GM10248 (cell line): ENCODE measurements around the gene UBE2D2.

Experiments
- CTCF ChIA-PET: fragments of 300-600 bp; sonication (Branson Sonifier 250); formaldehyde crosslinking; extraction: SDS; loops from one replicate; lab custom pipeline; 2021; ENCODE audit warnings: antibody characterized with exemption; lab: Yijun Ruan, JAX
- POLR2A ChIA-PET: fragments of 350-650 bp; sonication (Branson Sonifier 250); formaldehyde crosslinking; extraction: SDS; loops from one replicate; lab custom pipeline; 2020; ENCODE audit warnings: antibody characterized with exemption; lab: Yijun Ruan, JAX
- DNase-seq: peaks from one replicate; pipeline ENCODE4 v3.0.0; 2012; ENCODE audit errors: extremely low spot score
- CTCF ChIP-seq: IDR thresholded peaks from 2 replicates; pipeline ENCODE4 v1.5.1; 2012; ENCODE audit warnings: mild to moderate bottlenecking, low read depth; ENCODE audit errors: extremely low read depth, missing control alignments, control extremely low read depth

The UBE2D2 gene

GRCh38 chr5:139565411-139566305 lies 4.5 kb downstream of the UBE2D2 start:
- DNase-seq: peak; percentile 70
- ChIA-PET CTCF (interaction anchor here (1.1 to 8.1 kb wide), 11 partner anchors 9 to 403 kb away, joined by 3 to 63 read pairs (median 5); no protein-coding TSS in a partner anchor), POLR2A (interaction anchor here (1.0 kb wide), 1 partner anchor 9 kb away, joined by 3 read pairs; no protein-coding TSS in a partner anchor)
- TF ChIP-seq CTCF: no peak

- no peak for DNase-seq
- ChIA-PET CTCF (interaction anchor here (1.1 to 8.1 kb wide), 8 partner anchors 8 to 402 kb away, joined by 3 to 63 read pairs (median 5); no protein-coding TSS in a partner anchor), POLR2A (interaction anchor here (1.3 kb wide), 1 partner anchor 9 kb away, joined by 3 read pairs; no protein-coding TSS in a partner anchor)
Measured at GRCh38 chr5:139566611-139567010, 5.5 kb downstream of the UBE2D2 start.

GRCh38 chr5:139569270-139569955 lies 8.3 kb downstream of the UBE2D2 start:
- DNase-seq: no peak
- TF ChIP-seq CTCF: no peak
- ChIA-PET CTCF (interaction anchor here (0.8 to 3.1 kb wide), 7 partner anchors 8 to 147 kb away, joined by 3 to 9 read pairs (median 3); partner anchors contain the start of gene UBE2D2), POLR2A (no interaction called here)

More at GRCh38 chr5:139566611-139567010, 5.5 kb downstream of the UBE2D2 start:
- TF ChIP-seq CTCF: no peak

DNA sequence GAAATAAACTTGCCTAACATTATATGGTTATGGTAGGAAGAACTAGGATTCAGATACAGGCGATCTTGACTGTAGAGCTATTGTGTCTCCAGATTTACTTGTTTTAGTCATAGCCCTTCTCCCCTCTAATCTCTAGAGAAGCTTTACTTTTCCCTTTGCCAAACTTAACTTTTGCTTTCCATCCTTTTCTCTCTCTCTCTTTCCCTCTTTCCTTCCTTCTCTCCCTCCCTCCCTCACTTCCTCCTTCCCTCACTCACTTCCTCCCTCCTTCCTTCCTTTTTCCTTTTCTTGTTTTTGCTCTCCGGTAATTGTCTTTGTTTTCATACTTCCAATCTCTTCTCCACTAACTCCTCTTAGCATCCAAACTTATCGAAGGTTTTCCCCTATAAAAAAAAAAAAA lies 10.4 kb downstream of the UBE2D2 start:
- CTCF ChIA-PET: interaction anchor here (0.9 to 1.3 kb wide), 4 partner anchors 12 to 46 kb away, joined by 3 to 6 read pairs (median 4); no protein-coding TSS in a partner anchor
- POLR2A ChIA-PET: interaction anchor here (0.9 kb wide), 1 partner anchor 10 kb away, joined by 3 read pairs; the partner anchor contains the start of gene UBE2D2
- no peak for TF ChIP-seq CTCF
- DNase-seq: no peak

- CTCF ChIA-PET: interaction anchor here (0.9 to 1.3 kb wide), 4 partner anchors 12 to 47 kb away, joined by 3 to 6 read pairs (median 4); no protein-coding TSS in a partner anchor
- TF ChIP-seq CTCF: no peak
- DNase-seq: no peak
- POLR2A ChIA-PET: no interaction called here
Measured at GRCh38 chr5:139571966-139572365, 10.8 kb downstream of the UBE2D2 start.
